GM19025 (cell line): ENCODE measurements around the gene ZNF398.
"Not testable (repeated sequence)": the region's sequence is repeated elsewhere in the genome, so short reads cannot be mapped to it uniquely, and the experiment has no call there.

Experiments
- ATAC-seq: cut with Tn5 transposase; IDR thresholded peaks from one replicate; pipeline ENCODE4 v1.9.1; 2021; ENCODE audit warnings: mild to moderate bottlenecking, low read depth, moderate library complexity; ENCODE audit not compliant: unreplicated experiment

The ZNF398 gene

DNA sequence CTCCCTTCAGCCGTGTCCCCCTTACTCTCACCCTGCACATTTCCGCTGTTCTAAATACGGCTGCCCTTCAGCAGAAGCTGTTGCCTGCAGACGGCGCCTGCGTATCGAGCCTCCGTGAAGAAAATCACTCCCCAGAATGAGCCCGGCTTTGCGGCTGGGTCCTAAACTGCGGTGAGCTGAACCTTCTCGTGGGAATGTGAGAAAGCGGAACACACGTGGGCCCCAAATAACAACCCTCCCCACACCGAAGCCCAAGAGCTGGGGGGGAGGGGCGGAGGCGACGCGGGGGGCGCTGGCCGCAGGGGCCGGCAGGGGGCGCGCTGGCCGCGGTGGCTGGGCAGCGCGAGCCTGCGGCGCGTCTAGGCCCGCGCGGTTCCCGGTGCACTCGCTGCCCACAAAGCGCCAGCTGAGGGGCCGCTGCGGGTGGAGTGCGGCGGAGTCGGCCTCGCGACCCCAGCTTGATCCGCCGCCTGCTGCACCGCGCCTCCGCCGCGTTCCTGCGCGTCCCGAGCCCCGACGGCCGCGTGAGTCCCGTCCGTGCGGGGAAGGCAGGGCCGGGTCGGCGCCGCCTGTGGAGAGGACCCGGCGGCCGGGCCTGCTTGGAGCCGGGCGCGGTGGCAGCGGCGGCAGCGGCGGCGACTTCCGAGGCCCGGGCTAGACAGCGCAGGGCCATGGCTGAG, at the start of gene ZNF398:
Gene ZNF398 (plus strand): TSS at position 382 of the 680 bp plus-strand sequence. CDS start 290 bp downstream, at position 672.
- ATAC-seq = peak; percentile 74

DNA sequence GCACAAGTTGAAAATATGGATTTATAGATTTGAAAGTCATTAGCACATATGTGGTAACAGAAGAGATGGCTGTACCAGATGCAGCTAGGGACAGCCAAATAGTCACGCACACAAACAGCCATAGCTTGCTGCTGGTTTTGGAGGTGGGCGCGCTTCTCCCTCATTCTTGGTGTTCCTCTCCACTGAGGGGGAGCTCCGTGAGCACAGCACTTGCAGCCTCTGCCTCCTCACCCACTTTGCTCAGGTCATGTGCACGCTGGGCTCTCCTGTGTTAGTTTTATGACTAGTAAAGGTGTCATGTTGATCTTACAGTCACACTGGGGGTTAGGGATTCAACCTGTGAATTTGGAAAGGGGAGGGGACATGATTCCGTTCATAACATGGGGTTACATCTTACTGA, 48.2 kb upstream of the ZNF398 start:
- no peak for ATAC-seq

- ATAC-seq = no peak
Observed at GRCh38 chr7:149100821-149101220, 46.4 kb upstream of the ZNF398 start.

- no peak for ATAC-seq
Observed at GRCh38 chr7:149102666-149103065, 44.6 kb upstream of the ZNF398 start.

DNA sequence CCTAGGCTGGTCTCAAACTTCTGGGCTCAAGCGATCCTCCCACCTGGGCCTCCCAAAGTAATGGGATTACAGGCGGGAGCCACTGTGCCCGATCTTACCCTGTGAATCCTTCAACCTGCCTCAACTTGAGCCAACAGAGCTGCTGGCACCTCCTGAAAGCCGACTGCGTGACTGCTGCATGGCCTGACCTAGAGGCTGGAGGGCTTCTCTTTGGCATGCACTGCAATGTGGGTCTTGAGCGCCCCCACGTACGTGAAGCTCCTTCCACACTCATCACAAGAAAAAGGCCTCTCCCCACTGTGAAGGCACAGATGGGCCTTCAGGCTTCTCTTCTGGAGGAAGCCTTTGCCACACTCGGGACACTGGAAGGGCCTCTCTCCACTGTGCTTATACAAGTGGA, 43.8 kb upstream of the ZNF398 start:
- no peak for ATAC-seq

DNA sequence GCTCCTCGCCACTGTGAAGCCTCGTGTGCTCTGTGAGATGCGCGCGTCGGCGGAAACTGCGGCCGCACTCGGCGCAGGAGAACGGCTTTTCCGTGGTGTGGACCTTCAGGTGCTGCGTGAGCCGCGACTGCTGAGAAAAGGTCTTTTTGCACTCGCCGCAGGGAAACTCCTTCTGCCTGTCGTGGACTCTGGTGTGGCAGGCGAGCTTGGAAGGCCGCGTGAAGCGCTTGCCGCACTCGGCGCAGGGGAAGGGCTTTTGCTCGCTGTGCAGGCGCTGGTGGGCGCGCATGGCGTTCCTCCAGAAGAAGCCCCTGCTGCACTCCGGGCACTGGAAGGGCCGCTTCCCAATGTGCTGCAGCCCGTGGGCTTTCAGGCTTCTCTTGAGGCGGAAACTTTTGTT, 43.0 kb upstream of the ZNF398 start:
- ATAC-seq = no peak

DNA sequence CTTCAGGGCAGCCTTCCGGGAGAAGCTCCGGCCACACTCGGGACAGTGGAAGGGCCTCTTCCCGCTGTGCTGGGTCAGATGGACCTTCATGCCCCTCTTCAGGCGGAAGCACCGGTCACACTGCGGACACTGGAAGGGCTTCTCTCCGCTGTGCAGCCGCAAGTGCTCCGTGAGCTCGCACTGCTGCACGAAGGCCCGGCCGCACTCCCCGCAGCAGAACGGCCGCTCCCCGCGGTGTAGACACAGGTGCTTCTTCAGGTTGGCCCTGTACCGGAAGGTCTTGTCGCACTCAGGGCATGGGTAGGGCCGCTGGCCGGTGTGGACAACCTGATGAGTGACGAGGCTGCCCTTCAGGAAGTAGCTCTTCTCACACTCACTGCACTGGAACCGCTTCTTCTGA, 42.5 kb upstream of the ZNF398 start:
- no peak for ATAC-seq

DNA sequence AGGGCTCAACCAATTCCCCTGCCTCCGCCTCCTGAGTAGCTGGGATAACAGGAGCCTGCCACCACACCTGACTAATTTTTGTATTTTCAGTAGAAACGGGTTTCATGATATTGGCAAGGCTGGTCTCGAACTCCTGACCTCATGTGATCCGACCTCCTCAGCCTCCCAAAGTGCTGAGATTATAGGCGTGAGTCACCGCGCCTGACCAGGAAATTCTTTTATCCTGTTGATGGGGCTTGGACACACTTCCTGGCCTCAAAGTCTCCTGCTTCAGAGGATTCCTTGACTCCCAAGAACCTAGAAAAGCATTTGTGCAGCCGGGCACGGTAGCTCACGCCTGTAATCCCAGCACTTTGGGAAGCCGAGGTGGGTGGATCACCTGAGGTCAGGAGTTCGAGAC, 37.3 kb upstream of the ZNF398 start:
- ATAC-seq = no peak

- no peak for ATAC-seq
Observed at GRCh38 chr7:149125189-149125862, 21.9 kb upstream of the ZNF398 start.

GRCh38 chr7:149125863-149126661, 21.2 kb upstream of the ZNF398 start, which contains the start of gene ZNF425:
Gene ZNF425, minus strand, starts transcription at chr7:149126324. Its CDS starts 111 bp downstream, at chr7:149126213.
- ATAC-seq = peak; percentile 85

DNA sequence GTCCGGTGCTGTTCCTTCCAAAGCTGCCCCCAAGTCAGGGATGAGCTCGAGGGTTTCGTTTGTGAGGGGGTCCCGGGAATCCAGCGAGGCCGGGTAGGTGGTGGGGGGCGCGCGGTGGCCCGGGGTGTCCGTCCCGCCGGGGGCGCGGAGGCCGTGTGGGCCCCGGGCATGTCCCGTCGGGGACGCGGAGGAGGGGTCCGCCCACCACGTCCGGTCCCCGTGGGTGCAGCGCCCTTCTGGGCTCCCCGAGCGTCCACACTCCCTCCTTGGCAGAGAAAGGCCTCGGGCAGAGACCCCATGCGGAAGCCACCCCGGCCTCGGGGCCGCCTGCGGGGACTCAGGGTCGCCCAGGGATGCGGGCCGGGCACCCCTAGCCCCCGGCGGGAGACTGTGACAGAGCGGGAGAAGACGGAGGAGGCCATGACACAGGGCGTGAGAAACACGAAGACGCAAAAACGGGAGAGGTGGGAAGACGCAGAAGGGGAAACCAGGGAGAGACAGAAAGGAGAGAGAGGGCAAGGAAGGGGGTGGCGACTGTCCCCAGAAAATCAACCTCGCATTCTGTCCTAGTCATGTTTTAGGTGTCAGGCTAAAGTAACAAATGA, 20.5 kb upstream of the ZNF398 start:
- ATAC-seq = peak; percentile 28

GRCh38 chr7:149130572-149131198, 16.6 kb upstream of the ZNF398 start:
- no peak for ATAC-seq

DNA sequence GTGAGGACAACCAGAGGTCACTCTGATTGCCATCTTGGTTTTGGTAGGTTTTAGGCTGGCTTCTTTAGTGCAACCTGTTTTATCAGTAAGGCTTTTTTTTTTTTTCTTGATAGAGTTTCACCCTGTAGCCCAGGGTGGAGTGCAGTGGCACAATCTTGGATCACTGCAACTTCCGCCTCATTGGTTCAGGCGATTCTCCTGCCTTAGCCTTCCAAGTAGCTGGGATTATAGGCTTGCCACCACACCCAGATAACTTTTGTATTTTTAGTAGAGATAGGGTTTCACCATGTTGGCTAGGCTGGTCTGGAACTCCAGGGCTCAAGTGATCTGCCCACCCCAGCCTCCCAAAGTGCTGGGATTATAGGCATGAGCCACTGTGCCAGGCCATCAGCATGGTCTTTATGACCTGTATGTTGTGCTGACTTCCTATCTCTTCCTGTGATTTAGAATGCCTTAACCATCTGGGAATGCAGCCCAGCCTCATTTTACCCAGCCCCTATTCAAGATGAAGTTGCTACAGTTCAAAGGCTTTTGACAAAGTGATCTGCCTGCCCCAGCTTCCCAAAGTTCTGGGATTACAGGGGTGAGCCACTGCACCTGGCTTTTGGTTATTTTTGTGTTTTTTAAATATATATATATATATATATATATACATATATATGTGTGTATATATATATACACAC, 14.1 kb upstream of the ZNF398 start:
- ATAC-seq = no peak

DNA sequence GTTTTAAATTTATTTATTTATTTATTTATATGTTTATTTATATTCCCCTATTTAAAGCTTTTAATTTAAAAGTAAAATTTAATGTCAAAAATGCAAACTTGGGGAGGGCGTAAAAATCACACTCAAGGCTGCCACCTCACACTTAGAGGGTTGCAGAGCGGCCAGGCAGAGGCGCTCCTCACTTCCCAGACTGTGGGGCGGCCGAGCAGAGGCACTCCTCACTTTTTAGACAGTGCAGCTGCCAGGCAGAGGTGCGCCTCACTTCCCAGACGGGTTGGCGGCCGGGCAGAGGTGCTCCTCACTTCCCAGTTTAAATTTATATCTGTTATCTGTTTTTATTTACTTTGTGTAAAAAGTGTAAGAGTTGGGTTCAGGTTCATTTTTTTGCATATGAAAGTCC, 11.1 kb upstream of the ZNF398 start:
- no peak for ATAC-seq

GRCh38 chr7:149140831-149141230, 6.4 kb upstream of the ZNF398 start:
- ATAC-seq = no peak

GRCh38 chr7:149141893-149142292, 5.4 kb upstream of the ZNF398 start:
- no peak for ATAC-seq

DNA sequence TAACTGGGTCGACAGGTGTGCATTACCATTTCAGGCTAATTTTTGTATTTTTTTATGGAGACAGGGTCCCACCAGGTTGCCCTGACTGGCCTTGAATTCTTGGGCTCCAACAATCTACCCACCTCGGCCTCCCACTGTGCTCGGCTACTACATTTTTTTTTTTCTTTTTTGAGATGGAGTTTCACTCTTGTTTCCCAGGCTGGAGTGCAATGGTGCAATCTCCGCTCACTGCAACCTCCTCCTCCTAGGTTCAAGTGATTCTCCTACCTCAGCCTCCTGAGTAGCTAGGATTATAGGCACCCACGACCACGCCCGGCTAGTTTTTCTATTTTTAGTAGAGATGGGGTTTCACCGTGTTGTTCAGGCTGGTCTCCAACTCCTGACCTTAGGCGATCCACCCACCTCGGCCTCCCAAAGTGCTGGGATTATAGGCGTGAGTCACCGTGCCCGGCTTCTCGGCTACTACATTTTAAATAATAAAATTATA, 2.8 kb upstream of the ZNF398 start:
- not testable (repeated sequence) for ATAC-seq

GRCh38 chr7:149145031-149145845, 2.0 kb upstream of the ZNF398 start:
- ATAC-seq = no peak
